Measurements from ENCODE around the gene RTL10. TPM values are rescaled to one million over a fixed set of nuclear protein-coding genes. Genes with fewer than 3 reads are reported as not detected.

Gene RTL10
- total and polyA plus RNA-seq, 2 of the 8 experiments (the other 6 are each of a cell fraction or from before 2014, with no cell fraction given), result 11.5 to 18.8 TPM

GRCh38 chr22:19870153-19871022 is 15.7 kb upstream of the RTL10 start (continued):
- TF ChIP-seq, protein P1, sequence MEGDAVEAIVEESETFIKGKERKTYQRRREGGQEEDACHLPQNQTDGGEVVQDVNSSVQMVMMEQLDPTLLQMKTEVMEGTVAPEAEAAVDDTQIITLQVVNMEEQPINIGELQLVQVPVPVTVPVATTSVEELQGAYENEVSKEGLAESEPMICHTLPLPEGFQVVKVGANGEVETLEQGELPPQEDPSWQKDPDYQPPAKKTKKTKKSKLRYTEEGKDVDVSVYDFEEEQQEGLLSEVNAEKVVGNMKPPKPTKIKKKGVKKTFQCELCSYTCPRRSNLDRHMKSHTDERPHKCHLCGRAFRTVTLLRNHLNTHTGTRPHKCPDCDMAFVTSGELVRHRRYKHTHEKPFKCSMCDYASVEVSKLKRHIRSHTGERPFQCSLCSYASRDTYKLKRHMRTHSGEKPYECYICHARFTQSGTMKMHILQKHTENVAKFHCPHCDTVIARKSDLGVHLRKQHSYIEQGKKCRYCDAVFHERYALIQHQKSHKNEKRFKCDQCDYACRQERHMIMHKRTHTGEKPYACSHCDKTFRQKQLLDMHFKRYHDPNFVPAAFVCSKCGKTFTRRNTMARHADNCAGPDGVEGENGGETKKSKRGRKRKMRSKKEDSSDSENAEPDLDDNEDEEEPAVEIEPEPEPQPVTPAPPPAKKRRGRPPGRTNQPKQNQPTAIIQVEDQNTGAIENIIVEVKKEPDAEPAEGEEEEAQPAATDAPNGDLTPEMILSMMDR (IDR thresholded peaks at IDR 0.05; ENCODE audit: control extremely low read depth in 1 of 3, insufficient read depth in 1 of 3, low read depth in 1 of 3, low read length in 3 of 3), result no peak
- TF ChIP-seq, protein P2, sequence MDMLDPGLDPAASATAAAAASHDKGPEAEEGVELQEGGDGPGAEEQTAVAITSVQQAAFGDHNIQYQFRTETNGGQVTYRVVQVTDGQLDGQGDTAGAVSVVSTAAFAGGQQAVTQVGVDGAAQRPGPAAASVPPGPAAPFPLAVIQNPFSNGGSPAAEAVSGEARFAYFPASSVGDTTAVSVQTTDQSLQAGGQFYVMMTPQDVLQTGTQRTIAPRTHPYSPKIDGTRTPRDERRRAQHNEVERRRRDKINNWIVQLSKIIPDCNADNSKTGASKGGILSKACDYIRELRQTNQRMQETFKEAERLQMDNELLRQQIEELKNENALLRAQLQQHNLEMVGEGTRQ (IDR thresholded peaks at IDR 0.05; ENCODE audit: low read length), result no peak
- no peak for TF ChIP-seq KDM5A (IDR thresholded peaks at IDR 0.05; ENCODE audit: low read length)
- TF ChIP-seq PHF8 (conservative IDR thresholded peaks at IDR 0.05; ENCODE audit: low read depth, low read length), result no peak
- TF ChIP-seq RFX5 (IDR thresholded peaks at IDR 0.05; ENCODE audit: borderline replicate concordance, low read depth, low read length), result no peak
- TF ChIP-seq SP4 (IDR thresholded peaks at IDR 0.05; ENCODE audit: low read length), result no peak
- no peak for TF ChIP-seq MAX (IDR thresholded peaks at IDR 0.05)
